ENCODE results near the gene ANKRD65. TPM values are rescaled to one million over a fixed set of nuclear protein-coding genes. Genes with fewer than 3 reads are reported as not detected.

Gene ANKRD65
- total RNA-seq, result 0.45 and 0.50 TPM in 2 replicates

GRCh38 chr1:1421147-1421906 lies at the start of gene ANKRD65:
Gene ANKRD65 (minus strand): TSS chr1:1421276. CDS start chr1:1421005, 271 bp downstream.

DNA sequence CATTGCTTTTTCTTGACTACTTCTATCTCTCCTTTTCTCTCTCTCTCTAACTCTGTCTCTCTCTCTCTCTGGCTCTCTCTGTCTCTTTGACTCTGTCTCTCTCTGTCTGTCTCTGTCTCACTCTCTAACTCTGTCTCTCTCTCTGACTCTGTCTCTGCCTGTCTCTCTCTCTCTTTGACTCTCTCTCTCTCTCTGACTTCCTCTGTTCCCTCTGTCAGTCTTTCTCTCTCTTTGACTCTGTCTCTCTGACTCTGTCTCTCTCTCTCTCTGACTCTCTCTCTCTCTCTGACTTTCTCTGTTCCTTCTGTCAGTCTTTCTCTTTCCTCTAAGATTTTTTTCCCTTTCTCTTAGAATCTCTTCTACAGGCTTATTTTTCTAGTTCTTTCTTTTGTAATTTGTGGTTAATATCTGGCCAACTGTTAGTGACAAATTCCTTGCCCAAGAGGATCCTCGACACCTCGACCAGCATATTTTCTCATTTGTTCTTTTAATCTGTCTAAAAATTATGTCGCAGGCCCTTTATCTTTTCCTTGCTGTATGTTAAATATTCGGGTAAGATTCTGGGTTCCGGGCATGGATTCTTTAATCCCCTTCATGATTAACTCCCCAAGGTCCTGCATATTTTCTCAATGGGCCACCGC lies 28.1 kb upstream of the ANKRD65 start, which contains the start of gene ATAD3C:
Gene ATAD3C (plus strand): TSS at position 591 of the 641 bp plus-strand sequence. CDS start 995 bp downstream, outside the sequence.

DNA sequence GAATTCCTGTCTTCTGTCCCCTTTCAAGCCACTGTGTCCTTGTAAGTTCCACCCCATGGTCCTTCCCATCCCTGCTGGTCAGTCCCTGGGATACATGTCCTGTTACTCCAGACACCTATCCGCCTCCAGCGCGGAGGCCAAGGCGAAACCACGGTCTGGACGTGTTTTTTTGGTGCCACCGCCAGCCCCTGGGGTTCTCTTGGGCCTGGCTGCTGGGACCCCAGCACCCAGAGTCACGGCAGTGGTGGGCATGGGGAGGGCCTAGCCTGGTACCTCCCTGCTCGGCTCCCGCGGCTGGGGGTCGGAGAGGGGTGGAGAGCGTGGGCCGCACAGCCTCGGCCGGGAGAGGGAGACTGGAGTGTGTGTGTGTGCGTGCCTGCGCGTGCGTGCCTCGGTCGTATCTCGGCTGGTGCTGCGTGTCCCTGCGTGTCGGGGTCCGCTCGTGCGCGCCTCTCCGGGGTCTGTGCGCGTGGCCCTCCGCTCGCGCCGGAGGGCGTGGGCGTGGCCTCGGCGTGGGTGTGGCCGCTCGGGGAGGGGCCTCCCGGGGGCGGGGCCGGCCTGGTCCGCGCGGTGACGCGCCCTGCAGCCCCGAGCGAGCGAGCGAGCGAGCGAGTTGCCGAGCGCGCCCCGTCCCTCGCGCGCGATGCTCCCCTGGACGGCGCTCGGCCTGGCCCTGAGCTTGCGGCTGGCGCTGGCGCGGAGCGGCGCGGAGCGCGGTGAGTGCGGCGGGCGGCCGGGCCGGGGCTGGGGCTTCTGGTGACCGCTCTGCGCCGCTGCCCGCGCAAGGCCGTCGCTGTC lies 14.2 kb upstream of the ANKRD65 start, which contains the start of gene VWA1:
Gene VWA1 (plus strand): TSS at position 585 of the 798 bp plus-strand sequence. CDS start 59 bp downstream, at position 644.

DNA sequence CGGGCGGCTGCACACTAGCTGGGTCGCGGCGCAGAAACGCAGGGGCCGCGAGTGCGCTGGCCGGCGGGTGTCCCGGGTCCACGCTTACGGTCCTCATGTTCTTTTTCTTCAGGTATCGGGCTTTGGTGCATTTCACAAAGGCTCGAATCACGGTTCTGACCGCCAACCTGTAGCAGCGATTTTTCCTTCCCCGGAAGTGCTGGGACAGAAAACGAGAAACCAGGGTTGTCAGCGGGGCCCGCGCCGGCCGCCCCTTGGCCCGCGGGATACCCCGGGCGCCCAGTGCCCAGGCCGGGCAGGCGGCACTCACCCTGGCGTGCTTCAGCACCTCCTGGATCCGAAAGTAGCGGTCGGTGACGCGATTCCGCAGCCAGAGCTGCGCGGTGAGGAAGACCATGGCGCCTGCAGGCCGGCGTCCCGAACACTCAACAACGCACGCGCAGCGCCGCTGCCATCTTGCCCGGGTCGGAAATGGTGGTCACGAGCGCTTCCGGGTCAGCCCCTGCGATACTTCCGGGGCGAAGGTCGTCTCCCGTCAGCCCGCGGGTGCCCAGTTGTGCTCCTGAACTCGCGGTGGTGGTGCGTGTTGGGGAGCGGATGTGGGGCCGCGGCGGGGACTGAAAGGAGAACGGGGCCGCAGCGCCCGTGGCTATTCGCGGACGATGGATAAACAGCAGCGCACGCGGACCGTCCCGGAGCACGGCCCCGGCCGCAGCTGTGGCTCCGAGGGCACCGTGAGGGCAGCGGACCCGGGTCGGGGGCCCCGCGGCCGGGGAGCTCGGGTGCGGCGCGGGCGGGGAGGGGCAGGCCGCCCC lies 14.0 kb downstream of the ANKRD65 start, which contains the start of gene MRPL20:
Gene MRPL20 (minus strand): TSS at position 473 of the 815 bp plus-strand sequence. CDS start 76 bp downstream, at position 397.

GRCh38 chr1:1399187-1399871 lies 21.7 kb downstream of the ANKRD65 start, which contains the start of gene CCNL2:
Gene CCNL2 (minus strand): TSS chr1:1399335. CDS start chr1:1399306, 29 bp downstream.

GRCh38 chr1:1374929-1375662 lies 46.0 kb downstream of the ANKRD65 start, which contains the start of gene AURKAIP1:
Gene AURKAIP1 (minus strand): TSS chr1:1375207. CDS start chr1:1374756, 451 bp downstream.

Other genes starting within 250 kb of the ANKRD65 start
- gene TTLL10, start 247.4 kb downstream of the ANKRD65 start, total RNA-seq, result not detected in 2 replicates
- gene TNFRSF18, start 214.7 kb downstream of the ANKRD65 start, total RNA-seq, result 0.34 TPM in 1 of 2 replicates, not detected in the other
- 0.17 and 0.30 TPM in 2 replicates for gene TNFRSF4, start 207.1 kb downstream of the ANKRD65 start, total RNA-seq
- gene SDF4, start 189.3 kb downstream of the ANKRD65 start, total RNA-seq, result 125 and 128 TPM in 2 replicates
- 23.2 and 25.7 TPM in 2 replicates for gene B3GALT6, start 189.0 kb downstream of the ANKRD65 start, total RNA-seq
- 0.17 and 0.59 TPM in 2 replicates for gene C1QTNF12, start 174.6 kb downstream of the ANKRD65 start, total RNA-seq
- gene UBE2J2, start 147.4 kb downstream of the ANKRD65 start, total RNA-seq, result 45.9 and 61.7 TPM in 2 replicates
- gene SCNN1D, start 140.8 kb downstream of the ANKRD65 start, total RNA-seq, result 0.30 and 1.2 TPM in 2 replicates
- 27.6 and 28.9 TPM in 2 replicates for gene ACAP3, start 113.3 kb downstream of the ANKRD65 start, total RNA-seq
- 32.4 and 42.2 TPM in 2 replicates for gene PUSL1, start 112.7 kb downstream of the ANKRD65 start, total RNA-seq
- 112 and 113 TPM in 2 replicates for gene INTS11, start 96.6 kb downstream of the ANKRD65 start, total RNA-seq
- gene CPTP, start 96.5 kb downstream of the ANKRD65 start, total RNA-seq, result 26.0 and 29.1 TPM in 2 replicates
- gene TAS1R3, start 90.0 kb downstream of the ANKRD65 start, total RNA-seq, result under 0.01 TPM in 2 replicates
- gene DVL1, start 71.9 kb downstream of the ANKRD65 start, total RNA-seq, result 60.1 and 71.6 TPM in 2 replicates
- 382 and 409 TPM in 2 replicates for gene MXRA8, start 62.7 kb downstream of the ANKRD65 start, total RNA-seq
- gene AURKAIP1, start 46.1 kb downstream of the ANKRD65 start, total RNA-seq, result 193 and 196 TPM in 2 replicates
- 53.2 and 54.5 TPM in 2 replicates for gene CCNL2, start 21.9 kb downstream of the ANKRD65 start, total RNA-seq
- gene MRPL20, start 14.0 kb downstream of the ANKRD65 start, total RNA-seq, result 153 and 190 TPM in 2 replicates
- gene VWA1, start 14.4 kb upstream of the ANKRD65 start, total RNA-seq, result 7.1 and 7.9 TPM in 2 replicates
- gene ATAD3C, start 28.4 kb upstream of the ANKRD65 start, total RNA-seq, result under 0.01 TPM in 1 of 2 replicates, not detected in the other
- 25.1 and 26.3 TPM in 2 replicates for gene ATAD3B, start 50.5 kb upstream of the ANKRD65 start, total RNA-seq
- 65.6 and 66.2 TPM in 2 replicates for gene ATAD3A, start 90.9 kb upstream of the ANKRD65 start, total RNA-seq
- 3.0 and 4.0 TPM in 2 replicates for gene TMEM240, start 119.3 kb upstream of the ANKRD65 start, total RNA-seq
- gene SSU72, start 153.6 kb upstream of the ANKRD65 start, total RNA-seq, result 115 and 136 TPM in 2 replicates
- 3.1 and 3.4 TPM in 2 replicates for gene FNDC10, start 178.9 kb upstream of the ANKRD65 start, total RNA-seq
- 21.7 and 23.6 TPM in 2 replicates for gene MIB2, start 194.2 kb upstream of the ANKRD65 start, total RNA-seq
- 10.3 and 10.4 TPM in 2 replicates for gene MMP23B, start 210.9 kb upstream of the ANKRD65 start, total RNA-seq
- 14.3 and 16.5 TPM in 2 replicates for gene CDK11B, start 237.7 kb upstream of the ANKRD65 start, total RNA-seq